H1 (cell line): ENCODE data around the gene GNB1L. TPM values are rescaled to one million over a fixed set of nuclear protein-coding genes. Genes with fewer than 3 reads are reported as not detected.
A peak's percentile ranks its signal among the peaks of the same experiment; 100 is the strongest.

Experiments
- CTCF ChIA-PET: fragments of 300-600 bp; sonication (Branson Sonifier 250); formaldehyde crosslinking; loops from one replicate; lab custom pipeline; 2021; ENCODE audit not compliant: partially characterized antibody; lab: Charles Lee
- POLR2A ChIA-PET: fragments of 300-600 bp; sonication (Branson Sonifier 250); formaldehyde crosslinking; loops from one replicate; lab custom pipeline; 2021; ENCODE audit warnings: inconsistent platforms; ENCODE audit not compliant: partially characterized antibody; lab: Charles Lee
- DNase-seq, 2 experiments: peaks; one replicate each; pipeline versions ENCODE4 v3.0.0 to v3.0.0-alpha.2; 2010 to 2022; ENCODE audit warnings: low spot score in 2 of 2, low read depth in 1 of 2, mixed read lengths in 1 of 2
- FAIRE-seq: peaks from 2 replicates; lab custom pipeline; 2011; peaks lifted over from hg19 to GRCh38; lab: Jason Lieb, UNC
- H2AFZ ChIP-seq: 2 replicates; pipeline ENCODE4 v1.8.1; 2012; ENCODE audit warnings: low read length, inconsistent platforms
- H2AK5ac ChIP-seq: 2 replicates; pipeline ENCODE4 v1.6.1; 2013; ENCODE audit warnings: low read depth, low read length
- H2BK120ac ChIP-seq: replicated peaks from 2 replicates; pipeline ENCODE3; 2013; ENCODE audit warnings: low read depth, low read length, inconsistent platforms
- H2BK12ac ChIP-seq: 2 replicates; pipeline ENCODE4 v1.6.1; 2013; ENCODE audit warnings: low read depth, low read length
- H2BK15ac ChIP-seq: 2 replicates; pipeline ENCODE4 v1.6.1; 2013; ENCODE audit warnings: low read length
- H2BK20ac ChIP-seq: 2 replicates; pipeline ENCODE4 v1.6.1; 2013; ENCODE audit warnings: low read length
- H2BK5ac ChIP-seq: 2 replicates; pipeline ENCODE4 v1.6.1; 2013; ENCODE audit warnings: low read depth, low read length
- H3K14ac ChIP-seq: 2 replicates; pipeline ENCODE4 v1.6.1; 2013; ENCODE audit warnings: inconsistent platforms; ENCODE audit not compliant: insufficient read length
- H3K18ac ChIP-seq: 2 replicates; pipeline ENCODE4 v1.6.1; 2013; ENCODE audit warnings: low read length; ENCODE audit errors: extremely low read depth
- H3K23ac ChIP-seq: 2 replicates; pipeline ENCODE4 v1.6.1; 2013; ENCODE audit warnings: inconsistent platforms; ENCODE audit not compliant: insufficient read length
- H3K23me2 ChIP-seq: 2 replicates; pipeline ENCODE4 v1.6.1; 2013; ENCODE audit warnings: low read depth, low read length
- H3K27ac ChIP-seq: 2 replicates; pipeline ENCODE4 v1.6.1; 2011; ENCODE audit warnings: low read depth, low read length, inconsistent platforms
- H3K27me3 ChIP-seq, 4 experiments: replicated peaks in 1 of 4; 1 replicate in 1 of 4; 2 replicates in 3 of 4; pipeline versions ENCODE4 v1.6.1 to v1.8.1; 2011 to 2013; ENCODE audit warnings: low read length in 3 of 4, mild to moderate bottlenecking in 3 of 4, inconsistent platforms in 2 of 4, mixed read lengths in 2 of 4, moderate library complexity in 1 of 4; ENCODE audit not compliant: control insufficient read depth in 3 of 4, insufficient read depth in 3 of 4; ENCODE audit errors: extremely low read depth in 1 of 4
- H3K36me3 ChIP-seq, 4 experiments: 2 replicates each; pipeline versions ENCODE4 v1.6.1 to v1.8.1; 2011 to 2013; ENCODE audit warnings: mild to moderate bottlenecking in 4 of 4, low read length in 3 of 4, moderate library complexity in 2 of 4, control low read depth in 1 of 4, inconsistent platforms in 1 of 4; ENCODE audit not compliant: insufficient read depth in 4 of 4, control insufficient read depth in 2 of 4
- H3K4ac ChIP-seq: replicated peaks from 2 replicates; pipeline ENCODE3; 2013; ENCODE audit warnings: low read length, low read depth, mixed read lengths, inconsistent platforms; ENCODE audit not compliant: insufficient read length
- H3K4me1 ChIP-seq, 4 experiments: replicated peaks in 1 of 4; 1 replicate in 1 of 4; 2 replicates in 3 of 4; pipeline versions ENCODE4 v1.6.1 to v1.8.1; 2011 to 2013; ENCODE audit warnings: low read length in 3 of 4, inconsistent platforms in 2 of 4, mixed read lengths in 1 of 4; ENCODE audit not compliant: insufficient read depth in 4 of 4, control insufficient read depth in 3 of 4
- H3K4me2 ChIP-seq, 2 experiments: 2 replicates each; pipeline versions ENCODE4 v1.6.1 to v1.8.1; 2011 to 2013; ENCODE audit warnings: low read depth in 2 of 2, low read length in 2 of 2, control low read depth in 1 of 2, inconsistent platforms in 1 of 2, mild to moderate bottlenecking in 1 of 2; ENCODE audit not compliant: insufficient read depth in 1 of 2
- H3K4me3 ChIP-seq, 4 experiments: fragments of 200-600, 300-600 bp in 1 of 4; sonication (generic), shearing (Covaris generic), sonication (Bioruptor Twin) in 1 of 4; 2 replicates each; pipeline versions ENCODE4 v1.5.1 to v1.8.1; 2011 to 2016; ENCODE audit warnings: low read length in 4 of 4, low read depth in 3 of 4, control low read depth in 2 of 4, inconsistent platforms in 2 of 4, mild to moderate bottlenecking in 2 of 4, mixed read lengths in 1 of 4, moderate library complexity in 1 of 4; ENCODE audit not compliant: insufficient read depth in 2 of 4; ENCODE audit errors: extremely low read depth in 1 of 4
- H3K56ac ChIP-seq: replicated peaks from 2 replicates; pipeline ENCODE3; 2013; ENCODE audit warnings: low read depth, mild to moderate bottlenecking, mixed read lengths, low read length, inconsistent platforms; ENCODE audit not compliant: insufficient read length
- H3K79me1 ChIP-seq: 2 replicates; pipeline ENCODE4 v1.6.1; 2013; ENCODE audit warnings: low read depth, low read length, control low read depth
- H3K79me2 ChIP-seq, 2 experiments: 2 replicates each; pipeline versions ENCODE4 v1.6.1 to v1.8.1; 2012 to 2013; ENCODE audit warnings: low read length in 2 of 2, mild to moderate bottlenecking in 2 of 2, inconsistent platforms in 1 of 2; ENCODE audit not compliant: insufficient read depth in 2 of 2, control insufficient read depth in 1 of 2
- H3K9ac ChIP-seq, 4 experiments: replicated peaks in 1 of 4; 1 replicate in 1 of 4; 2 replicates in 3 of 4; pipeline versions ENCODE4 v1.6.1 to v1.8.1; 2011 to 2013; ENCODE audit warnings: low read depth in 3 of 4, low read length in 3 of 4, control low read depth in 2 of 4, mild to moderate bottlenecking in 2 of 4, moderate library complexity in 2 of 4, inconsistent platforms in 1 of 4; ENCODE audit errors: extremely low read depth in 1 of 4
- H3K9me3 ChIP-seq, 2 experiments: 2 replicates each; pipeline versions ENCODE4 v1.6.1 to v1.8.1; 2012 to 2013; ENCODE audit warnings: mild to moderate bottlenecking in 2 of 2, moderate library complexity in 2 of 2, control low read depth in 1 of 2, inconsistent platforms in 1 of 2, low read depth in 1 of 2, low read length in 1 of 2, mixed read lengths in 1 of 2; ENCODE audit not compliant: insufficient read depth in 2 of 2
- H4K20me1 ChIP-seq, 2 experiments: replicated peaks in 1 of 2; 2 replicates each; pipeline versions ENCODE3 to v1.8.1; 2011 to 2013; ENCODE audit warnings: inconsistent platforms in 2 of 2, low read length in 2 of 2, mild to moderate bottlenecking in 1 of 2; ENCODE audit not compliant: insufficient read depth in 2 of 2, control insufficient read depth in 1 of 2
- H4K5ac ChIP-seq: 2 replicates; pipeline ENCODE4 v1.6.1; 2013; ENCODE audit warnings: low read length, low read depth, mixed read lengths, inconsistent platforms; ENCODE audit not compliant: insufficient read length
- H4K8ac ChIP-seq: 2 replicates; pipeline ENCODE4 v1.8.0; 2013; ENCODE audit warnings: mild to moderate bottlenecking, moderate library complexity, low read length, inconsistent platforms; ENCODE audit not compliant: insufficient read depth; ENCODE audit errors: extremely low read depth
- H4K91ac ChIP-seq: replicated peaks from 2 replicates; pipeline ENCODE3; 2013; ENCODE audit warnings: low read length, mixed read lengths, inconsistent platforms; ENCODE audit not compliant: insufficient read length
- NANOG ChIP-seq: IDR thresholded peaks from 2 replicates; pipeline ENCODE4 v1.6.1; 2011; ENCODE audit warnings: low read length, low read depth, mild to moderate bottlenecking, inconsistent platforms; ENCODE audit not compliant: insufficient read depth, poor library complexity, severe bottlenecking
- SAP30 ChIP-seq: fragments of 300-600 bp; sonication (generic); IDR thresholded peaks from 2 replicates; pipeline ENCODE4 v1.7.1; 2012; ENCODE audit warnings: low read length, moderate library complexity, mild to moderate bottlenecking, inconsistent platforms; ENCODE audit not compliant: insufficient read depth, insufficient replicate concordance
- WGBS, 2 experiments: shearing (Covaris generic) in 1 of 2; methylation state at CpG; one replicate each; pipeline versions ENCODE4 v1.1.6 to v1.1.7; 2013 to 2015; ENCODE audit warnings: low lambda C conversion rate in 2 of 2, mixed read lengths in 2 of 2, inconsistent platforms in 1 of 2, low coverage in 1 of 2, missing lambda C conversion rate in 1 of 2; ENCODE audit not compliant: insufficient replicate concordance in 2 of 2, insufficient coverage in 1 of 2, insufficient read length in 1 of 2; ENCODE audit errors: extremely low coverage in 1 of 2, missing lambda C conversion rate in 1 of 2; 5-methylcytosine and 5-hydroxymethylcytosine counted together
- polyA plus RNA-seq, 7 experiments: library from polyadenylated mRNA; depleted of rRNA in 3 of 7; stranded (reverse) in 5 of 7; unstranded in 2 of 7; fragments of >200 nt in 5 of 7; fragments of 200-250 nt in 2 of 7; gene quantifications; 1 replicate in 5 of 7; 2 replicates in 1 of 7; 4 replicates in 1 of 7; pipeline versions ENCODE4 v1.2.1 to v1.2.3, GENCODE V29; 2011 to 2013; ENCODE audit warnings: missing spikeins in 2 of 7, mixed read lengths in 2 of 7
- total RNA-seq: library from RNA; stranded (reverse); fragmentation: NEBNext Ultra II Directional; extraction: Animal tissue kit (Norgen Biotek cat#: 25700); gene quantifications from 2 replicates; pipeline ENCODE4 v1.2.1, GENCODE V29; 2021

The GNB1L gene
- total and polyA plus RNA-seq, 2 of the 8 experiments (the other 6 are each of a cell fraction or from before 2014, with no cell fraction given), result 14.0 to 15.6 TPM

- Histone ChIP-seq H3K23ac (no peak overlapping the region), H4K5ac (no peak overlapping the region), H3K4me1 (peaks cover 0 to 17% (median 7%) of the 10 kb centered on the region in 4 experiments; a peak in 5 of 7 replicates), H2BK20ac (no peak overlapping the region), H3K36me3 (no peaks in the 10 kb centered on the region), H3K56ac (no peak overlapping the region), H3K23me2 (no peaks in the 10 kb centered on the region), H4K20me1 (peaks cover 0 to 4% of the 10 kb centered on the region in 2 experiments), H3K27ac (no peak overlapping the region), H3K79me2 (no peaks in the 10 kb centered on the region), H2AK5ac (no peak overlapping the region), H3K9me3 (no peaks in the 10 kb centered on the region), H3K9ac (no peak overlapping the region; a peak in 1 of 7 replicates), H3K79me1 (no peaks in the 10 kb centered on the region), H4K91ac (no peak overlapping the region), H4K8ac (no peak overlapping the region; the same call in 1 of the 2 replicates), H3K4ac (no peak overlapping the region), H2BK12ac (no peak overlapping the region), H3K4me3 (no peak overlapping the region), H2BK120ac (no peak overlapping the region), H2BK5ac (no peak overlapping the region), H3K14ac (no peak overlapping the region), H3K27me3 (no peaks in the 10 kb centered on the region; a peak in 3 of 7 replicates), H2AFZ (no peak overlapping the region), H3K18ac (no peak overlapping the region), H2BK15ac (0 out of 2 replicates have a peak overlapping the region, but pooled peaks have one; percentile 53), H3K4me2 (no peak overlapping the region)
- no peak for DNase-seq
- TF ChIP-seq NANOG, result no peak
- TF ChIP-seq SAP30, result no peak
- ChIA-PET POLR2A (no interaction called here), CTCF (interaction anchor here (1.0 to 1.3 kb wide), 3 partner anchors 14 to 65 kb away, joined by 3 to 4 read pairs (median 3); no protein-coding TSS in a partner anchor)
- WGBS, 2 experiments, result 83% methylated on average over 19 of the region's 21 CpGs; no CpG with 5 or more reads in 1 of the 2 experiments
- FAIRE-seq, result no peak
These were observed 118.8 kb downstream of the GNB1L start for GRCh38 chr22:19735665-19736510.
